ENCODE results near the gene FERMT2.
A peak's percentile ranks its signal among the peaks of the same experiment; 100 is the strongest.

FERMT2 gene

DNA sequence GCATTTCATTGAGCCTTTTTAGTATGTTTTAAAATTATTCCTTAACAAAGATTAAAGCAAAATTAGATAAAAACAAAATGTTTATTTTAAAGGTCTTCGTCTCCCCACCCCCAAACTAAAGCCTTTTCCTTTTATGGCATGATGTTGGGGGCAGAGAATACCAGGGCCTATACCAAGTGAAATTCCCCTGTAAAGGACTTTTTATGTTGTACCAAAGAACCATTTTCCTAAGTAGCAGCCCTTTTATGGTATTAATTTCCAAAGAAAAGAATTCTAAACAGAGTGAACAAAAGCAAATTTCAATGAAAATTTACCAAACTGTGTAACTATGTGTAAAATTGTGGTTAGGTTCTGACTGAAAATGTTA lies 87.5 kb downstream of the FERMT2 start:
- no peak for DNase-seq

DNA sequence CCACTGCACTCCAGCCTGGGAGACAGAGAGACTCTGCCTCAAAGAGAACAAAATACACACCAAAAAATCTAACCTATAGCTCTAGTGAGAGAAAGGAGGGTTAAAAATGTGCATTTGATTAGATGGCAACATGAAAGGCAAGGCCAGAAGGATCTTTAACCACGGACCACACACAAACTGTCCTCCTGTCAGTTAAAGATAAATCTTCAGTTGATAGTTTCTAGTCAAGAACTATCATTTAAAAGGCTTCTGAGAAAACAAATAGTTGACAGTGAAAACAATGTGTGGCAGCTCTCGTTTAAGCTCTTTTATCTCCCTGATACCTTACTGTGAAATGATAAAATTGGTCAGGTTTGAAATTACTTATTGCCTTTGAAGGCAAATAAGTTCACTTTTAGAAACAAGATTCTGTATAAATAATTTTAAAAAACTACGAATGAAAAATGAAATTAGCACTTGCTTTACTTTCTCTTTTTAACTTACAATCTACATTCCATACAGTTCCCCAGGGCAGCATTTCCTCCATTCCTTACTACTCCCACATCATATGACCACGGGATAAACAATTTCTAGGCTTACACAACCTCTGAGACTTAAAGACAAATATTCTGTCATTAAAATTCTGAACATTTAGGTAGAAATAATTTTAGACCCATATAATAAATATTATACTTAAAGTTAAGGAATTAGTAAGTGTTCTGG lies 88.1 kb downstream of the FERMT2 start:
- no peak for DNase-seq

DNA sequence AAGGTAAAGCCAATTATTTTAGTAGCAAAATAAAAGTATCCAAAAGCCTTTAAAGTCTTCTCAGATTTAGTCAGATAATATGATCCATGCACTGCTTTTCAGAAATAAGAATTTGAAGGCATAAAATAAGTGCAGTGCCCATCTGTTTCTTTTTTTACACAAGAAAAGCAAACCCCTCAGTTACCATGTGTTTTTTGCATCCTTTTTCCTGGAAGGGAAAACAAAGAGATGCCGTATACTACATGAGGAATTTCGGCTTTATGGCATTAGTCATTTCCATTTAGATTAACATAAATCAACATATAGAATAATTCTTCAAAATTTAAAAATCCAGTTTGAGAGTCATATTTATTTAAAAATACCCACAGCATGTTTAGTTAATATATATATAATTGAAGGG lies 89.4 kb downstream of the FERMT2 start:
- no peak for DNase-seq

DNA sequence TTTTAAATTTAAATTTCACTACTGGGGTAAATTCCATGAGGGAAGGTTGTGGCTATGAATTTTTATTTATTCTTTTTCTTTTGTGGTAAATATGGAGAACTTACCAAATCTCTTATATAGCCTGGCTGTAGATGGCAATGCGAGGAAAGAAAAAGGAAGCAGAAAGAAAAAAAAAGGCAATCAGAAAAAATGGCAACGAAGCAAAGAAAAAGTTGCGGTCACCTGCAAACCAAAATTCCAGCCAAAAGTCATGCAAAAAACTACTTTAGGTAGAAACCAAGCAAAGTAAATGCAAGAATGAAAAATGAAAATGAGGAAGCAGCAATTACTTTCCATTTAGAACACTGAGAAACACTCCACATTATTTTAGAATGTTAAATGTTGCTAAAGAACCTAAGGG lies 89.9 kb downstream of the FERMT2 start:
- no peak for DNase-seq

DNA sequence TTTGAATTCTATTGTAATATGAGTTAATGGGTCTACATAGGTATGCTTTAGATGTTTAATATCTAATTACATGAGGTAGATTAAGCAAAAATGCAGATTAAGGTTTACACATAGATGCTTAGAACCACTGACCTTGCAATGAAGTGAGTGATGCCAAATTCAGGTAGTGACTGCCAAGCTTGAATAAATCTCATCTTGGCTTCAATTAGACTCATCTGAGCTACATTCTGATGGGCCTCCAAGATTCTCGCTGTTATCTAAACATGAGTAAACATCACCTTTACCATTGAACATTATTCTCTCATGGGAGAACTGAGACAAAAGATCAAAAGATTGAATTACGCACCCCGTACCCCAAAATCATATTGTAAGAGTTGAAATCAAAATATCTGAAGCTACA lies 90.6 kb downstream of the FERMT2 start:
- no peak for DNase-seq

DNA sequence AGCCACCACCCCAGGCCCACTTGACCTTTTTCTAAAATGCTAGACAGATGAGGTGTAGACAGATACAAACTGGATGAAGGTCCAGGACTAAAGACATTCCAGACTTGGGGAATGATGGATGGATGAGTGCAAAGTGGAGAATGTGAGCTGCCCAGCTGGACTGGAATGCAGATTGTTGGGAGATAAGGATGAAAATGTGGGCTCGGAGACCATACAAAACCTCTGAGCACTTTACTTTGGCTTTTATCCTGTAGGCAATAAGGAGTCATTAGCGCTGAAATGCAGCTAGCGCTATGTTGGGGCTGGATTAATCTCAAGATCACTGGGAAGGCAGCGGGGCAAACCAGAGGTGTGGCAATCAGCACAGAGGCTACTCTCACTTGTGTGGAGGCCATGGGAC lies 94.7 kb downstream of the FERMT2 start:
- no peak for DNase-seq

DNA sequence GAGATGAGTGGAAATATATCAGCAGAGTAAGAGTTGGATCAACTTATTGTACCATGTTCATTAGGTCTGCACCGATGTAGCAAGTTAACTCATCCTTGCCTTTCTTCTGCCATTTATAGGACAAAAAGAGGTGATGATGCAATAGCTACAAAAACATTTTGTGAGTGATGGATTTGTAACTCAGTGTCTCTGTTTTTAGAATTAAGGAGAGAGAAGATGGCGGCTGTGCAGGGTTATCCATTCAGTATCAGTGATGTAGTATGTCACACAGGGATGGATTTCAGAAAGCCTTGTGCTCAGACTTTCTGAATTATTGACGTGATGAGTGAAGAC lies 97.4 kb downstream of the FERMT2 start:
- no peak for DNase-seq

DNA sequence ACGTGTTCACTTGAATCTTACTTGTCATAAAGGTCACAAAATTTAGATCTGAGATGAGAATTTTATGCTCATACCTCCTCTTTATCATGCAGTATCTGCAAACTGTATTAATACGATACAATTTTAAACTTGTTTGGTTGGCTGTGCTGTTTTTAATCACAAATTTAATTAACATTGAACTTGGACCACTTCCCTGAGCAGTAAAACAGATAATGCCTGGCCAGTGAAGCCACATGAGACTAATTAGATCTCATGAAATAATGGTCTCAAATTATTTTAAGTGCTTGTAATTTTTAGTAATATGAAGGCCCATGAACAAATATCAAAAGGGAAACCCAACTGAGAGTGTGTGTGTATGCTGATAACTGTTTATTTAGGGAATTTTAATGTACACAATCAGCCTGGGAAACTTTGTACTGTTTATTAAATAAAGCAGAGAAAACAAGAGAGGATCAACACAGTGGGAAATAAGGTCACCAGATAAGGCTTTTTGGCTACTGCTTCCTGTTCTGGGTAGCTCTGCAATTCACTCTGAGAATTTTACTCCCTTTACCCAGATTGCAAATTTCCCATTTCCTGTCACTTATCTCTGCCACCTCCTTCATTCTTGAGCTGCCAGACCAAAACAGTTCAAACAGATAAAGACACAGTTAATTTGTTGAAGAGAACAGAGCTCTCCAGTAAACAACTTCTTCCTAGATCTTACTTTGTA lies 97.9 kb downstream of the FERMT2 start:
- no peak for DNase-seq

DNA sequence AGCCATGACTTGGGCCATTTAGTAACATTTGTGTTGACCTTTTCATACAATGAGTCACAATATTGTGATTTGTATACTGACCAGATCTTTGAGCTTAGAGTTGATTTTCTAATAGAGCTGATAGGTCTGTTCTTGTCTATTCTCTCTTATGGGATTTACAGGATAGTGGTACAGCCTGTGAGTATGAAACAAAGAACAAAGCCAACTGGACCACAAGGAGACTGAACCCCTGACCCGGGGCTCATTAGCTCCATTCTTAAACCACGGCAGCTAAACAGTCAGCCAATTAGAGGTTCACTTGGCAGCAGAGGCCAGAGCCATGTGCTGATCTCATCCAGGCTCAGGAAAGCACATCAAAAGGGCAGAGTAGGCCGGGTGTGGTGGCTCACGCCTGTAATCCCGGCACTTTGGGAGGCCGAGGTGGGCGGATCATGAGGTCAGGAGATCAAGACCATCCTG lies 100.4 kb downstream of the FERMT2 start:
- DNase-seq, result no peak

DNA sequence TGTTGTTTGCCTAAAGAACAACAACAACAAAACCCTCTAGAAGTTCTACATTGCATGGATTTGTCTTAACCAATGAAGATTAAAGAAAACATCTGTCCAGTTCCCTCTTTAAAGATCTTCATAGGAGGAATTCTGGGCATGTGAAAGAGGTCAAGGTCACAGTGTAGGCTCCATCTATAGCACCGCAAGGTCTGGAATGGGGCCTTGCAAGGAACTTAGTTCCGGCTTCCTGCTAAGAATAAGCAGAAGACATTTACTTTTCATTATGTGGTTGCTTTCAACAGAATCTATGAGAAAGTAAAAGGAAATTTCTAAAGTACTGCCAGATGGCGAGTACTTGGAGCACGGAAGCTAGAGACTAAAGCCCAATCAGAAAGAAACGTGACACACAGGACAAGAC lies 102.2 kb downstream of the FERMT2 start:
- no peak for DNase-seq

DNA sequence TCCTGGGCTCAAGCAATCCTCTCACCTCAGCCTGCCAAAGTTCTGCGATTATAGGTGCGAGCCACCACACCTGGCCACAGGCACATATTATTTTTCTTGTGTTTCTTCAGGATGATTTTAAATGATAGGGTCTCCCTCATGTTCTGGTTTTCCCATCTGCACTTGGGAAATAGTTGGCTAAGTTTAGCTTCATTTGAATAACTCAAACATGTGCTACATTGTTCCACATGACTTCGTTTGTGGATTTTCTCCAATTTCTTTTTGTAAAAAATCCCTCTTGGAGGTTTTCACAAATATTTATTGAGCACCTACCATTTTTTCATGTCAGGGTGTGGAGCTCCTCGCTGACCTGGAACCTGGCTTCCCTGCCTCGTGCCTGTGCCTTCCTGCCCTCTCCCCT lies 104.3 kb downstream of the FERMT2 start:
- DNase-seq, result no peak

DNA sequence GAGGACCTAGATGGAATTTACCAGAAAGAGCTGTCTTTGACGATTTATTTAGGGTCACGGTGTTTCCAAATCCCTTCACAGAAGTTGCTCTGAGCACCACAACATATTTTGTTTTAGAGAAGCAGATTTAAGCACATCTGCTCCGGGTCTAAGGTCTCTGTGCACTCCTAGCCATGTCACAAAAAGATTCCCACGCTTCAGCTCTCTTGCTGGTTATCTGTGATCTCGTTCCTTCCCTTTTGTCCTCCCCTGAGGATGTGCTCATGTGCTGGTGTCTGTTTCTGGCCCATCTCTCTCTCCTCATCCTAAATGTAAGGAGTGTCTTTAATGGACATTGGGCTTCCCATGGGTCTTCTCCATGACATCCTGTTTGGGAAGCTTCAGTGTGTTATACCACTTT lies 105.8 kb downstream of the FERMT2 start:
- no peak for DNase-seq

DNA sequence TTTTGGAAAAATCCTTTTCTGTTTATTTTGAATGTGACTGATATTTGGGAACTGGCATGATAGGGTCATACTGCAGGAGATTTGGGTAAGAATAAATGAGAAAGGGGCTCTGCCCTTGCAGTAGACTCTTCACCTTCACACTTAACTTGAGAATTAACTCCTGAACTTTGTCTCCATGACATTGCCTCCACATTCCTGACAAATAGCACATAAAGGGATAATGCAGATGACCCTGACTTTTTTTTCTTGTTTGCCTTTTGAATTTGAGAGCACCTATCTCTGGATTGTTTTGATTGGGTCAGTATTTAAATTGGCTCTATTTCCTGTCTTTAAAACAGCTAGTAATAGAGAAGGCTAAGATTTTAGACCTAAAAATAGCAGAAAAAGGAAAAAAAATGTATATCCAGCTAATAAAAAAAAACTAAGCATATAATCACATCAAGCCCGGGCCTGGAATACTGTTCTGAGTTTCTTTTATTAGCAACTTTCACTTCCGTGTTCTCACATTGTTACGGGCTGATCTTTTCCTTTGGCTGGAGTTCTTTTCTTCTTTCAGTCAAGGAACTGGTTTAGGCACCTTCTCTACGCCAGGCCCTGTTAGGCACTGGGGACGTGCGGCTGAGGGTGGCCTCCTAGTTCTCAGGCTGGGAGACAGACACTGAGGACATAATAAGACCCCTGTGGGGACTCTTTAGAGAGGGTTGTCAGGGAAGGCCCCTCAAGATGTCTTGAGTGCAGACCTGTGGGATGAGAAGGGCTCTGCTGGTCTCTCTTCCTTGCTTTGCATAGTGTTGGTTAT lies 106.4 kb downstream of the FERMT2 start:
- DNase-seq, result no peak

DNA sequence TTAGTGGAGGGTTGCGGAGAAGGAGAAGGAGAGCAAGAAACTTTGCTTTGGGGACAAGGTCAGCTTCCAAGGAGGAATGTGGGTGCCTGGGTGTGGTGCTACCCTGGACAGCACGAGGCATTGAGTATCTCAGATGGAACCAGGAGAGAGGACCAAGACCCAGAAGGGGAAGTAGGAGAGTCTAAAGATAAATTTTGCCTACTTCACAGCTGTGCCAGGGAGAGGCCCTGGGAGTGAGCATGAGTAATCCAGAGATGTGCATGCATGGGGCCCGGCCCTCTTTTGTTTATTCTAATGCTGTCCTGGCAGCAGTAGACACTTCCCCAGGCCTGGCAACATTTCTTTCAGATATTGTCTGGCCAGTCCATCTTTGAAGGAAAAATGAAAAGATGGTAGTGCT lies 110.0 kb downstream of the FERMT2 start:
- peak in 10 of 51 donors; percentile 2 to 32 (median 12) for DNase-seq

DNA sequence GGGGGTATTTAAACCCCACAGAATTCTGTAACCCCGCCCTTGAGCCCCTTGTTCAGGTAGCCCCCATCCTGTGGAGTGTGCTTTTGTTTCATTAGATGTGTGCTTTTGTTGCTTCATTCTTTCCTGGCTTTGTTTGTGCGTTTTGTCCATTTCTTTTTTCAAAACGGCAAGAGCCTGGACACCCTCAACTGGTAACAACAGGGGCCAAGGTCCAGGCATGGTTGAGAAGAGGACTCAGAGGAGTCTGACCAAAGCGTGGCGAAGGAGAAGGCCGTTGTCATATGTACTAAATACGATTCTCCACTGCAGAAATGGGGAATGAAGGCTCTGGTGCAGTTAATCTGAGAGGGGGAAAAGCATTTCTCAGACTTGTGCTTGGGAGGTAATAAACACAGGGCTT lies 113.4 kb downstream of the FERMT2 start:
- no peak for DNase-seq

DNA sequence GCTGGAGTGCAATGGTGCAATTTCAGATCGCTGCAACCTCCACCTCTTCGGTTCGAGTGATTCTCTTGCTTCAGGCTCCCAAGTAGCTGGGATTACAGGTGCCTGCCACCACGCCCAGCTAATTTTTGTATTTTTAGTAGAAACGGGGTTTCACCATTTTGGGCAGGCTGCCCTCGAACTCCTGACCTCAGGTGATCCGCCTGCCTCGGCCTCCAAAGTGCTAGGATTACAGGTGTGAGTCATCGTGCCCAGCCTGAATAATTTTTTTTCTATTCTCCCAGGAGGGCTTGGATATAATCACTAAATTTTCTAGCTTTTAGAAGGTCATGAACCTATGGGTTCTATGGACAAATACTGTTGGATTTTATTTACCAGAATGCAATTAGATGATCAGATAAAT lies 114.8 kb downstream of the FERMT2 start:
- no peak for DNase-seq

DNA sequence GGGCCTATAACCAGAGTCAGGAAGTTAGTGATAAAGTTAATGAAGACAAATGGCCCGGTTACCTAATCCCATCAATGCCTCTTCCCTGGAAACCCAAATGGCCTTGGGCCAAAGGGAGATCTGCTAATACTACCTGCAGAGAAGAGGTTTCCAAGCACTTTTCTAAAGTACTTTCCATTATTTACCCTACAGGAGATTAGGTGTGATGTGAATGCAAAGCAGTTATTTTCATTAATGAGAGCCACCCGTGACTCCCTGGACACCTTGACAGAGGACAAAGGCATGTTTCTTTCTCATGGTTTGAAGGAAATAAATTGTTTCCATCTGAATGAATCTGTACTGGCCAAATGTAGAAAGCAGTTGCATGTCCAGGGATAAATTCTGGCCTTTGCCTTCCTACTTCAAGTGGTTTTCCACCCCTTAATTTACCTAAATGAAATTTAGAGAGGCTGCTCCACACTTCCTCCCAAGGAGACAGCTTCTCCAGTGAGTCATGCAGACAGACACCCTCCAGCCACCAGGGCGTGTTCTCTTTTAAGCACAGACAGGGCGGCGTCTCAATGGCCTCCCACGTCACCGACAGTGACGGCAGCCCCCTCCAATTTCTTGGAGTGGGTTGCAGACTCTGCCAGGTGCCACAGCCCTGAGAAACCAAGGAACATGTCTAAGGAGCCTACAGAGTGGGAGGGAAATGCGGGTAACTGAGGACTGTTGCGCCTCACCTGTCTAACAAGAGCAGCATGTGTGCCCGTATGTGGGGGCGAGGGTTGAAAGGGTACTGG lies 115.5 kb downstream of the FERMT2 start:
- DNase-seq, result peak in 1 of 51 donors; percentile 41

DNA sequence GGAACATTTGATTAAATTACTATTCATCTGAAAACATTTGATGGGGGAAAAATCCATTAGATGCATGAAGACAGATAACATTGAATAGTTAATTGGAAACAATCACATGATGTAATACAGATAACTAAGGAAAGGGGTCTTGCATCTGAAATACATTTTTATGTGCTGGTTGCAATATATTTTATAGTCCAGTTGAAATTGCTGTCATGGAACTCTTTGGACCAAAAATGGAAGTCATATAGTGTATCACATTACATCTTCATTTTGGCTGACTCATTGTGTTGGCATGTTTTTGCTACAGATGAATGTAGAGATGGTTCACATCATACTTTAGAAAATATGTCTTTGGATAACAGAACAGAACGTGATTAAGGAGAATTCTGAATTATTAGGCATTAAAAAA lies 116.4 kb downstream of the FERMT2 start:
- no peak for DNase-seq

DNA sequence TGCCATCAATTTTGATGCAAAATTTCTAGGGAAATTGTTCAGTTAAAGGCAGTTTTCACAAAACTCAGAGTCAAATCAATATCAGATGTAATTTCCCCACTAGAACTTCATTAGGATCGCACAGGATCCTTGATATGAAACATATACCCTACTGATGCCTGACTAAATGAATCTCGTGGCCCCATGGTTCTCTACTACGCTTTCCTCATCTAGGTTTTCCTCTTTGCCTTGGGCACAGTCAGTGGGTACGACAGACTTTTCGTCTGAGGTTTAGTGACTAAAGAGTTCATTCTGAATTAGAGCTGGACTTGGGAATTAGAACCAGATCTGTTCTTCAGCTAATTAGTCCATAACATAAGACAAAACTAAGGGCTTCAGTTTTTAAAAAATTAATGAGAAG lies 117.0 kb downstream of the FERMT2 start:
- DNase-seq, result no peak

DNA sequence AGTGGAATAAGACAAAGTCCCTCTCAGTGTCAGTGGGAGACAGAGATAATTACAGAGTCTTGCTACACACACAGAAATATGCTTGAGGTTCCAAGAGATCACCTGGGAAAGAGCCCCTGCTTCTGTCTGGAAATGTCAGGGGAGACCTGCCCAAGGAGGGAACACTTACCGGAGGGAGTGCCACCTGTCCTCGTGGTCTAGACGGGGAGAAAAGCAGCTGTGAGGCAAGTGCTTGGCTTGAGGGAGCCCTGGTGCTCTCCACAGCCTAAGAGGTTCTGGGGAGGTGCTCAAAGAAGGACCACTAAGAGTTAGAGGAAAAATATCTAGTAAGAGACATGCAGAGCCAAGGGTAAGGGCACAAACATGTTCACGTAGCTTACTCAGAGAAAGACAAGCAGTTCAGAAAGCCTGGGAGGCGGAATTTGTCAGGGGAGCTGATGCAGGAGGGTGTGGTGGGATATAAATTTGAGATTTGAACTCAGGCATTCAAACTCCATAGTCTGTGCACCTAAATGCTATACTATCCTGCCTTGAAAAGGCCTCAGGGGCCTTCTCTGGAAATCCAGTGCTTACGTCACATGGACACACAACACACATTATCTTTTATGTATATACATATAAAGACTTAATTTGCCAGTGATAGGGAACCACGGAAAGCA lies 121.2 kb downstream of the FERMT2 start:
- DNase-seq, result no peak

DNA sequence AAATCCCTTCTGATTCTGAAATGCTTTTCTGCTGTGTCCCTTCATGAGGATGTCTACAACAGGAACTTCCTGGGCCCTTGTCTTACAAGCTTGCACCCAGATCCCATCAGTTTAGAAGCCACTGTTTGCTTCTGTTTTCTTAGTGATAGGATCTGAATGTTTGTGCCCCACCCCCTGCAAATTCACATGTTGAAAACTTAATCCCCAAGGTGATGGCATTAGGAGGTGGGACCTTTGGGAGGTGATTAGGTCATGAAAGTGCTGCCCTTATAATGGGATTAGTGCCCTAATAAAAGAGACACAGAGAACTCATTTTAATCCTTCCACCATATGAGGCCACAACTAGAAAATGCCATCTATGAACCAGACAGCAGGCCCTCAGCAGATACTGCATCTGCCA lies 123.4 kb downstream of the FERMT2 start:
- DNase-seq, result no peak

Measured in hypothalamus (tissue), 51 donors.